Measurements from ENCODE around the gene DCAF12.
"Not testable (repeated sequence)": the region's sequence is repeated elsewhere in the genome, so short reads cannot be mapped to it uniquely, and the experiment has no call there.

DCAF12 gene

DNA sequence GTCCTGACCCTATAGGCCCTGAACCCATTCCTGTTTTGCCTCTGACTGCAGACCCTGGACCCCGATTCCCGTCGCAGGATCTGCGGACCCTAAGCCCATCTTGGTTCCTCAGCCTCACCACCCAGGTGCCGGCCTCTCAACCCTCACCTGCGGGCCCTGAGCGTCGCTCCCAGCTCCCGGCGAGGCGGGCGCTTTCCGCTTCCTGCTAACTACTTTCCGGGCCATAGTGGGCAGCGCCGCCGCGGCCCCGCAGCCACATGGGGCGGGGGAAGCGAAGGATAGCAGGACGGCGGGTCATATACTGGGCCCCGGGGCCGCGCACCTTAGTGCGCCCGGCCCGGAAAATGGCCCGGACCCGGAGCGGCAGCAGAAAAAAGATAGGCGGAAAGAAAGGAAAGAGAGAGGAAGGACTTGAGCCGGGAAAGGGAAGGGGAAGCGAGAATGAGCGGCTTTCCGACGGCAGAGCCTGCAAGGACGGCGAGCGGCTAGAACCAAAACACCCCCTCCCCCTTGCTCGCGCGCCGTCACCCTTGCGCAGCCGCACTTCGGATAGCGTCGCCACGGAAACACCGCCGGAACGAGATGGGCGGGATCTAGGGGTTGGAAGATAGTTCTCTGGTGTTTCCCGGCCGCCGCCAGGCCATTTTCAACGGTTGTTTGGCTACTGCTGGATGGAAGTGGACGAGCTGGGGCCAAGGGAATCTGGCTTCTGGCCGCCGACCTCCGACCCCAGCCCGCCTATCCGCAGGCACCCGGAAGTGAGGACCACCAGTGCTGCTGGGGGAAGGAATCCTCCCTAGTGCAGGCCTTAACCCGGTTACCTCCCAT lies at the start of gene DCAF12:
Gene DCAF12, minus strand, starts transcription at position 492 of the 828 bp plus-strand sequence. Its CDS starts 267 bp downstream, at position 225.
- peak; percentile 78 to 82 (median 80) for DNase-seq (ENCODE audit: low read depth in 3 of 3)

DNA sequence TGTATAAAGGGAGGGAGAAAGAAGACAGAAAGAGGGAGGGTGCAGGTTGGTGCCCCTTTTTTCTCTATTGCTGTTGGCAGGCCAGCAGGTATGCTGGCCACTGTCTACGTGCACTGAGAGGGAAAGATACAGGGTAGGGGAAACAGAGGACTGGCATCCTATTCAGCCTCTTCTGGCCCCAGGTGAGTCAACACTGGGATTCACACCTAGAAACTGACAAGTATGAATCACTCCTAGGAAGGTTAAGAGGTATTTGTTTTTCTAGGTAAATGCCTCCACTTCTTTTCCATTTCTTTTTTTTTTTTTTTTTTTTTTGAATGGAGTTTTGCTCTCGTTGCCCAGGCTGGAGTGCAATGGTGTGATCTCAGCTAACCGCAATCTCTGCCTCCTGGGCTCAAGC lies 49.6 kb upstream of the DCAF12 start:
- DNase-seq (ENCODE audit: low read depth in 3 of 3), result no peak

DNA sequence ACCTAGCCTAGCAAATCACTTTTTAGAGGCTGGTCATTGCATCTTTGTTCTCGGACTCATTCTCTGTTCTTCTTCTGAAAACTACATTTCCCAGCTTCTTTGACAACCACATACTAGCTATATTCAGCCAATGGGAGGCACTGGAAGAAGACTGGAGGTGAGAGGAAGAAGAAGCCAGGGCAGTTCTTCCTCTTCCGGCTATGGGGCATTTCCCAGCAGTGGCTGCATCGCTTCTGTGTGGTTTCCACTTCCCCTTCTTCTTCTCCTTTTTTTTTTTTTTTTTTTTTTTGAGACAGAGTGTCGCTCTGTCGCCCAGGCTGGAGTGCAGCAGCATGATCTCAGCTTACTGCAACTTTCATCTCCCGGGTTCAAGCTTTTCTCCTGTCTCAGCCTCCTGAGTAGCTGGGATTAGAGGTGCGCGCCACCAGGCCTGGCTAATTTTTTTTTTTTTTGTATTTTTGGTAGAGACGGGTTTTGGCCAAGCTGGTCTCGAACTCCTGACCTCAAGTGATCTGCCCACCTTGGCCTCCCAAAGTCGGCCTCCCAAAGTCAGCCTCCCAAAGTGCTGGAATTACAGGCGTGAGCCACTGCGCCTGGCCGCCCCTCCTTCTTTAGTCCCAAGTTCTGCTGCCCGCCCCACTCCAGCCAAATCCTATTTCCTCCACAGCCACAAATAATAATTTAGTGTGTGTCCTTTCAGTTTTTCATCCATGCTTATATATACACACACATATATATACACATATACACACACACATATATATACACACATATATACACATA lies 45.4 kb upstream of the DCAF12 start:
- DNase-seq (ENCODE audit: low read depth in 3 of 3), result peak in 1 of 3 experiments; percentile 23

DNA sequence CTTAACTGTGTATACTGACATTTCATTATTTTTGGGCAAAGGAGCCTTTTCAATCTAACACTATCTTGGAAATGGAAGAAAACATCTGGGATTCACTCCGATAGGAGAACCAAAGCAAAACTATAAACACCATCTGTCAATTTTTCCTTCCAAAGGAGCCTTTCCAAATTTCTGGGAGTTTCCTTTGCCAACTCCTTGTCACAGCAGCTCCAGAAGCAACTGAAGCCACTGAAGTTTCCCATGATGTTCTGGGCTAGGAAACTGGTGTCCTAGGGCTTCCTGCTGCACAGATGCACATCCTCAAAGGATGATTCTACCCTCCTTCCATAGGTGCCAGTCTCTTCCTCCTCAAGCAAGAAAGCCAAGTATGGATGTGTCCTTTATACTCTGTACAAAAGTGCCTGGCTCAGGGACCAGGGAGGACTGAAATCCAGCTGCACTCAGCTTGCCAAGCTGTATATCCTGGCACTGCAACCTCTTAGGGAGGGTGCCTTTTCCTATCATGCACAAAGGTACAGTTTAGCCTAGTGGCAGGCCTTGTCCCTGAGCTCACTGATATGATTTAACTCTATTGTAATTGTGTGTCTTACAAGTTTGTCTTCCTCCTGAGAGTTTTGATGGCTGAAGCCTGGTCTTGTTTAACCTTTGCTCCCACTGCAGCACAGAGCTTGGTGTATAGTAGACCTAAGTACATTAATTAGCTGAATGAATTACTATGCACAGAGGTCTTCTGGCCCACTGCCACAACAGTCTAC lies 43.9 kb upstream of the DCAF12 start:
- no peak for DNase-seq (ENCODE audit: low read depth in 3 of 3)

DNA sequence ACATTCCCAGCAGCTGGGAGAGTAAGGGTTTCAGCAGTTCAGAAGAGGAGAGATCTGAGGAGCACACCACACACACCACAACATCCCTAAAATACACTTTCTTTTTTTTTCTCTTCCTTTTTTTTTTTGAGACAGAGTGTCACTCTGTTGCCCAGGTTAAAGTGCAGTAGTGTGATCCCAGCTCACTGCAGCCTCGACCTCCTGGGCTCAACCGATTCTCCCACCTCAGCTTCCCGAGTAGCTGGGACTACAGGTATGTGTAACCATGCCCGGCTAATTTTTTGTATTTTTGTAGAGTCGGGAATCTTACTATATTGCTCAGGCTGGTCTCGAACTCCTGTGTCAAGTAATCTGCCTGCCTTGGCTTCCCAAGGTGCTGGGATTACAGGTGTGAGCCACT lies 42.6 kb upstream of the DCAF12 start:
- no peak for DNase-seq (ENCODE audit: low read depth in 3 of 3)

DNA sequence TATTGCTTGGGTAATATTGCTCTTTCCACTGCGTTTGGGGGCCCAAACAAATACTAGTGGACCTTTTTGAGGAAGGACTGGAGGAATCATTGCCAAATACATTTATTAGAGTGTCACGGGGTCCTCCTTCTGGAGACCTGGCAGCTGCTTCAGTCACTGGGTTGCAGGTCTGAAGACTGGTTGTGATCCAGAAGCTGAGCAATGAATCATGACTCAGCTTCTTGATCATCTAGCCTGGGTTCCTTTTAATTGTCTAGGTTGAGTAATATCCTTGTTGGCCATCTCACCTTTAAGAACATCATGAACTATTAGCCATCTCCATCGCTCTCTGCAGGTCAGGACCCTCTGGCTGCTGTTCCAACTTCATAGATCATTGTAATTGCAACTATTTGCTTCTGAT lies 36.9 kb upstream of the DCAF12 start:
- no peak for DNase-seq (ENCODE audit: low read depth in 3 of 3)

DNA sequence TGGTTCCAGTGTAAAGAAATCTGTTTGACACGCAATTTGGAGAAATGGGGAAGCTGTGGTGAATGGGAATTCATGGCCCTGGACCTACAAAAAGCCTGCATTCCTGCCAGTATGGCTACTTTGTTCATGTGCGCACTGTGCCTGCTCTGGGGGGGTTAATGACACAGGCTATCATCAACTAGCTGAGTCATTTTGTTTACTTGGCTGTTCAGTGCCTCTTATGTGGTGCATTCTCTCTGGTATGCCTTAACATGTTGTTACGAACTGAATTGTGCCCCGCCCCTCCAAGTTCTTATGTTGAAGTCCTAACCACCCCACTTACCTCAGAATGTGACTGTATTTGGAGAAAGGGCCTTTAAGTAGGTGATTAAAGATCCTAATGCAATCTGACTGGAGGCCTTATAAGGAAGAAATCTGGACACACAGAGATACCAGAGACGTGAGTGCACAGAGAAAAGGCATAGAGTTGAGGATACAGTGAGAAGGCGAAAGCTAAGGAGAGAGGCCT lies 31.9 kb upstream of the DCAF12 start:
- DNase-seq (ENCODE audit: low read depth in 3 of 3), result no peak

DNA sequence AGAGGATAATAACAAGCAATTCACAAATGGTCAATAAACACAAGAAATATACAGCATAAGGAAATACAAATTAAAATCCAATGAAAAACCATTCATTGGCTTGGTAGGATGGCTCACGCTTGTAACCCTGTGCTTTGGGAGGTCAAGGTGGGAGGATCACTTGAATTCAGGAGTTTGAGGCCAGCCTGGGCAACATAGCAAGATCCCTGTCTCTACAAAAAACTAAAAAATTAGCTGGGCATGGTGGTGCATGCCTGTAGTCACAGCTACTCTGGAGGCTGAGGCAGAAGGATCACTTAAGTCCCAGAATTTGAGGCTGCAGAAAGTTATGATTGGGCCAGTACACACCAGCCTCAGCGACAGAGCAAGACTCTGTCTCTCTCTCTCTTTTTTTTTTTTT lies 31.4 kb upstream of the DCAF12 start:
- DNase-seq (ENCODE audit: low read depth in 3 of 3), result no peak

DNA sequence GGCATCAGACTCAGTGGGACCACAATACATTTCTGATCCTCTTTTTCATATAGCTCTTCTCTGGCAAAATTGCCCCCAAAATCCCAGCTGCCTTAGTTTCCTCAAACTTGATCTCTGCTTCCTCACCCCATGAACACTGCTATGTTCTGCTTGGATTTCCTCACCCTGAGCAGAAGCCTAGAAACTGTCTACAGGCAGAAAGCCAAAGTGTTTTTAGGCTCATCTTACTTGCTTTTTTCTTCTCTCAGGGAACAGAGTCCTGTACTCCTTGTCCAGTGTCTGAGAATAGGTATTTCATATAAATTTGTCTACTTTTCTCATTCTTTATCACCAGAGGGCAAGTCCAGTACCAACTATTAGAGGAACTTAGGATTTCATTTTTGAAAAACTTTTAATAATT lies 30.8 kb upstream of the DCAF12 start:
- DNase-seq (ENCODE audit: low read depth in 3 of 3), result no peak

DNA sequence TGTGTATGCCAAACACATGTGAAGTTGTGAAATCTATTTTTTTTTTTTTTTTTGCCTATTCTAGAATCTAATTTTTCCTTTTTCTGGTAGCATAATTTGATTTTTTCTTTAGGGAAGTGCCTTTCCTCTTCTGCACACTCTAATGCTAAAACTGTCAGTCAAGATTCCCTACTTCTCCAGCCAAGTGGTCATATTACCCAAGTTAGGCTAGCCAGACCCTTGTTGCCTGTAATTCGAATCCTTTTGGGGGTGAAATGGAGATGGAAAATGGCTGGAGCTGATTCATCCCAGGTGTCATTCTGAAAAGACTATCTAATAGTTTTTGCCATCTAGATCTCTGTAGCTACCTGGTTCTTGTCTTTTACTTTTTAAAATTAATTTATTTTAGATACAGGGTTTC lies 27.6 kb upstream of the DCAF12 start:
- DNase-seq (ENCODE audit: low read depth in 3 of 3), result no peak

DNA sequence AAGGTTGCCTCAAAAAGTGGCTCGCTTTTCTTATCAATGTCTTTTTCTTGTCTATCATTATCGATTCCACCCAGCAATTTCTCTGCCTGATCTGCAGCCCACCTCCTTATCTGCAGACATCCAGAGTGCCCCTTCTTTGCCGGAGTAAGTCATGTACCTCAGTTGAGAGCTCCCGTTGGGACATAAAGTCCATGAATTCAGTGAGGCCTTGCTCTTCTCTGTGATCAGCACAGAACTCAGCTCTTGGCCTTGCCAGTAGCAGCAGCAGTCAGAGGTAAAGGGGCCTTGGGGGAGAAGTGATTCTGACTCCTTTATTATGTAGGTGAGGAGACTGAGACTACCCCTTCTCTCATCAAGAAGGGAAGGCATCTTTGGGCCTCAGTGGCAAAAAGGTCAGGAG lies 24.9 kb upstream of the DCAF12 start:
- no peak for DNase-seq (ENCODE audit: low read depth in 3 of 3)

DNA sequence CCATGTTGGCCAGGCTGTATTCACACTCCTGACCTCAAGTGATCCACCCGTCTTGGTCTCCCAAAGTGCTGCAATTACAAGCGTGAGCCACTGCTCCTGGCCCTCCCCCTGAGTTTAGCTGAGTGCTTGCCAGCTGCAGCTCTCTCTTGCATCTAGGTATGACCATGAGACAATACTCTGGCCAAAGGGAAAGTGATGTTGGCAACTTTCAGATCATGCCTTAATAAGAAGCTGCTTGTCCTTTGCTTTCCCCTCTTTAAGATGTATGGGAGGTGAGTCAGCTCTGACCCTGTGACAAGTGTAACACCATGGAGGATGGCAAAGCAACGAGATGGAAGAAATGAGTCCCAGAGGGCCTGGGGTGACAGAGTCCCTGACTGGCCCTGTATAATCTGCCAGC lies 18.7 kb upstream of the DCAF12 start:
- DNase-seq (ENCODE audit: low read depth in 3 of 3), result no peak

DNA sequence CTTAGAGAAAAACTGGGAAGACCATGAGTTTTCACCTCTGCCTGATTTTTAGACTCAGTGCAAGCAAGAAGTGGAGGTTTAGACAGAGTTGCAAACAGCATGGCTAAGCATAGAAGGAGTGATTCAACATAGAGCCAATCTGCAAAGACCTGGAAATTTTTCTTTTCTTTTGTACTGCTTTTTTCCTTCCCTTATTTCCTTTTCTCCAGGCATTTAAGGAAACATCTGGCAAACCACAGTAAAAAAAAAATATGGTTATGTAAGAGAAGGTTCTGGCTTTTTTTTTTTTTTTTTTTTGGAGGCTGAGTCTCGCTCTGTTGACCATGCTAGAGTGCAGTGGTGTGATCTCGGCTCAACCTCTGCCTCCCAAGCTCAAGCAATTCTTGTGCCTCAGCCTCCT lies 16.6 kb upstream of the DCAF12 start:
- DNase-seq (ENCODE audit: low read depth in 3 of 3), result no peak

DNA sequence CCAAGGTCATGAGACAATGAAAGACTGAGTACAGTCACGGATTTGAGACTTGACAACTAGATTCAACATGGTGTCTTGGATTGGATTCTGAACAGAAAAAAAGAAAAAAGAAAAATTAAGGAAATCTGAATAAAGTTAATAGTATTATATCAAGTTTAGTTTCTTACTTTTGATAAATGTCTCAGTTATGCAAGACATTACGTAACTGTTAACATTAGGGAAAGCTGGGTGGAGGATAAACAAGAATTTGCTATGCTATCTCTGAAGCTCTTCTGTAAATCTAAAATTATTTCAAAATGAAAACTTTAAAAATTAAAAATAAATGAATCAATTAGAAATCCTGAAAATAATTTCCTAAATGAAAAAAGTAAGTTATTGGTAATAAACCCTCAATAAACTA lies 14.4 kb upstream of the DCAF12 start:
- no peak for DNase-seq (ENCODE audit: low read depth in 3 of 3)

DNA sequence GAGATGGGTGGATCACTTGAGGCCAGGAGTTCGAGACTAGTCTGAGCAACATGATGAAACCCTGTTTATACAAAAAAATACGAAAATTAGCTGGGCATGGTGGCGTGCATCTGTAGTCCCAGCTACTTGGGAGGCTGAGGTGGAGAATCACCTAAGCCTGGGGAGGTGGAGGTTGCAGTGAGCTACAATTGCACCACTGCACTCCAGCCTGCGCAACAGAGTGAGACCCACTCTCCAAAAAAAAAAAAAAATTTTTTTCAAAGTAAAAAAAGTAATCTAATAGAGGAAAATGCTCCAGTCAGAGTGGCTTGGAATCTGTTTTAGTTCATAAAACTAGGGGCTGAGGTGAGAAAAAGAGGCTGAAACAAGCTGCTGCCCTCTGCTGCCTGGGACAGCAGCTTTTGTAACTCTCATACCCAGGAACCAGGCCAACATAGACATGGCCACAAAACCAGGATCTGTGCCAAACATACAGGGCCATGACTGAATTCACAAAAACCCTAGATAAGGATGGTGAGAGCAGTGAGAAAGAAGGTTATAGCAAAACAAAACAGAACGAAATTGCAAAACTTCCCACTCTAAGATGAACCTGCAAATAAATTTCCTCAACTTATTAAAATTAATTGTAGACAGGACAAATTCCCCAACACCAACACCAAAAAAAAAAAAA lies 13.1 kb upstream of the DCAF12 start:
- no peak for DNase-seq (ENCODE audit: low read depth in 3 of 3)

DNA sequence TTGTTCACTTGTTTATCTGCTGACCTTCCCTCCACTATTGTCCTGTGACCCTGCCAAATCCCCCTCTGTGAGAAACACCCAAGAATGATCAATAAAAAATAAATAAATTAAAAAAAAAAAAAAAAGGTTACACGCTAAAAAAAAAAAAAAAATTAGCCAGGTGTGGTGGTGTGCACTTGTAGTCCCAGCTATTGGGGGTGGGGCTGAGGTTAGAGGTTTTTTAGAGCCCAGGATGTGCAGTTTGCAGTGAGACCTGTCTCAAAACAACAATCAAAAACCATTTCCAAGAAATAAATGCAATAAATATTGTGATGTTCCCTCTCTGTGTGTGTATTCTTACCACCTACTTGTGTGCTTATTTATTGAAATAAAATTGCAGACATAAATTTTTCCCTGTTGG lies 12.1 kb upstream of the DCAF12 start:
- not testable (repeated sequence) for DNase-seq (ENCODE audit: low read depth in 3 of 3)

DNA sequence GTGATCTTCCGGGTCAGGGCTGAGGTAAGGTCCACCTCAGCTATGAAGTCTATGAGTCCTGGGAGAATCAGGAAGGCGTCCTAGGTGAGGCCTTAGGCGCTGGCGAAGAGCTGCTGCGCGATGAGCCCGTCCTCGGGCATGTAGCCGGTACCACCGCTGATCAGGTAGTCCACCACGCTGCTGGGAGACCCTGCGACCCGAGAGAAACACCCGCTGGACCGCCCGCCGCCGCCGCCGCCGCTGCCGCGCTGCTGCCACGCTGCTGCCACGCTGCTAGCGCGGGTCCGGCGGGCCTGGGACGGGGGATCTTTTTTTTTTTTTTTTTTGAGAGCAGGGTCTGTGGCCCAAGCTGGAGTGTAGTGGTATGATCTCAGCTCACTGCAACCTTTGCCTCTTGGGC lies 8.0 kb upstream of the DCAF12 start:
- no peak for DNase-seq (ENCODE audit: low read depth in 3 of 3)

DNA sequence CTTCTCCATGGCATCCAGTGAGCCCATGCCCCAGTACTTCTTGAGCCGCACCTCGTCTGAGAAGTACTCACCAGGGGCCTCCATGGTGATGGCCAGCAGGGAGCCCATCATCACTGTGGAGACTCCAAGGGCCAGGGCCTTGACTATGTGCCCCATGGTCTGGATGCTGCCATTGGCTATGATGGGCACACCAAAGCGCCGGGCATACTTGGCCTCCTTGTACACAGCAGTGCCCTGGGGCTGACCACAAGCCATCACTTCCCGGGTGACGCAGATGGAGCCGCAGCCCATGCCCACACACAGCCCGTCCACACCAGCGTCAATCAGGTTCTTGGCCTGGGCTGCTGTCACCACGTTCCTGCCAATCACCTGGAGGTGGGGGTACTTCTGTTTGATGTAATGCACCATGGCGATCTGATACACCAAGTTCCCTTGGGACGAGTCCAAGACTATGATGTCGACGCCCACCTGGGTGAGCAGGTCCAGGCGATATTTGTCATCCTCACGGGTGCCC lies 7.0 kb upstream of the DCAF12 start:
- DNase-seq (ENCODE audit: low read depth in 3 of 3), result no peak

DNA sequence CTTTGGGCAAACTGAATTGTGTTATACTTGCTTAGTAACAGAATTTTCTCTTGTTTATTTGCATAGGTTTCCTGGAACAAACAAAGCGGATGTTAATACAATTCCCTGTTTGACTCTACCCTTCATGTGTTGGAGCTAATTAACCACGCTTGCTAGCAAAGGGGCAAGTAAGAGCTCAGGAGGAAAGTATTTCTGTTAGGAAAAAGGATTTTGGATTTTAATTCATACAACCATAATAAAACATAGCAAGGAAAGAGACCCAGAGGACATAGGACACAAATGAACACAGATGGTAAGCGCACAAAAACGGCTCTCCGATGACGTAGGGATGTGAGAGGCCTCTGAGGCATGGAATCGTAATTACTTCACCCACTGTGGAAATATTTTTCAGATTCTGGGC lies 5.1 kb upstream of the DCAF12 start:
- no peak for DNase-seq (ENCODE audit: low read depth in 3 of 3)

DNA sequence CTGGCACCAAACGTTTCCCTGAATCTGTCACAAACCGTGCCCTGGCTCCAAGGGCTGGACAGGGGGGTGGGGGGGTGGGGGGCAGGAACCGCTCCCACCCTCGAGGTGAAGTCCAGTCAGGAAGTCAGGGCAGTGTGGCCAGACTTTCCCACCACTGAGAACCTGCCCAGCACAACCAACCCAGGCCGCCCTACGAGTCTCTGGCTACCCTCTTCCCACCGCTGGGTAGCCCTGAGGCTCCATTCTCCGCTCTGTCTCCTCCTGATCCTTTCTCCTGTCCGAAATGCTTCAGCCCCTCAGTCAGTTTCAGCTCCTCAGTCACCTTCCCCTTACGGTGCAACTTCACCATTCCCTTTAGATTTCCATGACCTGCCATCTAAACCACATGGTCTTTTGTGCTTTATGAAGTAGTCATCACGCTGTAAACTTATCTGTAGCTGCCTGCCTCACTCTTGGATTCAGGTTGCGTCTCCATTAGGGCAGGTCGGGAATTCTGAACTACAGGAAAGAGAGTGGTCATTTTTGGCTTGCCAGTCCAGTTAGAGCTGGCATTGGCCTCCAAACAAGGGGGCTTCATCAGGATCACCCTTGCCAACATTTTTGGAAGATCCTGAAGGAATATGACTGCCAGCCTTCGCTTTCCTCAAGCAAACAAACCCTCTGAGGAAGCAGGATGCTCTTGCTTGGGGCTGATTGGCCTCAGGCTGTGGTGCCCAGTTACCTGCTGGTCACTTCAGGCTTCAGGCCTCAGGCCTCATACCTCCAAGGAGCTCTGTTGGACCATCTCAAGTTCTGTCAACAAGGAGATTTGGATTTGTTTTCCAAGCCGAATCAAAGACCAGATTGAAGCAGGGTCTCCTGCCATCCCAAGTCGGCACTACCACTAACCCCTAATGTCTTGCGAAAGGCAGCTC lies 794 bp upstream of the DCAF12 start:
- no peak for DNase-seq (ENCODE audit: low read depth in 3 of 3)
